ENCODE results near the gene ANKRD34A. TPM values are rescaled to one million over a fixed set of nuclear protein-coding genes. Genes with fewer than 3 reads are reported as not detected.

The ANKRD34A gene
- total and polyA plus RNA-seq, 2 experiments from 2014 or later: 0.76 to 0.90 TPM

- Histone ChIP-seq H3K27me3 (no peaks in the 10 kb centered on the region), H3K4me2 (peak overlapping the region; percentile 84), H2AFZ (no peak overlapping the region), H3K36me3 (replicated peaks; ENCODE audit: insufficient read depth, low read depth) (peaks cover 6% of the 10 kb centered on the region), H3K9me3 (ENCODE audit: low read depth) (no peaks in the 10 kb centered on the region), H3K4me1 (ENCODE audit: insufficient read depth) (peaks cover 15% of the 10 kb centered on the region), H3K27ac (peak overlapping the region; percentile 81), H4K20me1 (ENCODE audit: insufficient read depth, poor library complexity, severe bottlenecking) (peaks cover 36% of the 10 kb centered on the region), H3K4me3 (peak overlapping the region; percentile 88), H3K79me2 (peaks cover 41% of the 10 kb centered on the region), H3K9me2 (replicated peaks; ENCODE audit: insufficient read depth) (no peaks in the 10 kb centered on the region)
- no peak for DNase-seq (ENCODE audit: low spot score)
- TF ChIP-seq EZH2 (IDR thresholded peaks at IDR 0.05; ENCODE audit: borderline replicate concordance) (no peak), EZH2phosphoT487 (IDR thresholded peaks at IDR 0.05; ENCODE audit: low read depth, severe bottlenecking, unreplicated experiment) (no peak)
- TF ChIP-seq, protein P1, sequence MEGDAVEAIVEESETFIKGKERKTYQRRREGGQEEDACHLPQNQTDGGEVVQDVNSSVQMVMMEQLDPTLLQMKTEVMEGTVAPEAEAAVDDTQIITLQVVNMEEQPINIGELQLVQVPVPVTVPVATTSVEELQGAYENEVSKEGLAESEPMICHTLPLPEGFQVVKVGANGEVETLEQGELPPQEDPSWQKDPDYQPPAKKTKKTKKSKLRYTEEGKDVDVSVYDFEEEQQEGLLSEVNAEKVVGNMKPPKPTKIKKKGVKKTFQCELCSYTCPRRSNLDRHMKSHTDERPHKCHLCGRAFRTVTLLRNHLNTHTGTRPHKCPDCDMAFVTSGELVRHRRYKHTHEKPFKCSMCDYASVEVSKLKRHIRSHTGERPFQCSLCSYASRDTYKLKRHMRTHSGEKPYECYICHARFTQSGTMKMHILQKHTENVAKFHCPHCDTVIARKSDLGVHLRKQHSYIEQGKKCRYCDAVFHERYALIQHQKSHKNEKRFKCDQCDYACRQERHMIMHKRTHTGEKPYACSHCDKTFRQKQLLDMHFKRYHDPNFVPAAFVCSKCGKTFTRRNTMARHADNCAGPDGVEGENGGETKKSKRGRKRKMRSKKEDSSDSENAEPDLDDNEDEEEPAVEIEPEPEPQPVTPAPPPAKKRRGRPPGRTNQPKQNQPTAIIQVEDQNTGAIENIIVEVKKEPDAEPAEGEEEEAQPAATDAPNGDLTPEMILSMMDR (IDR thresholded peaks at IDR 0.05; ENCODE audit: poor library complexity): no peak
- 80% methylated on average over 10 of the region's 10 CpGs for WGBS (ENCODE audit: low lambda C conversion rate, missing lambda C conversion rate)
These were observed 30.2 kb upstream of the ANKRD34A start for GRCh38 chr1:145994391-145995120.

DNA sequence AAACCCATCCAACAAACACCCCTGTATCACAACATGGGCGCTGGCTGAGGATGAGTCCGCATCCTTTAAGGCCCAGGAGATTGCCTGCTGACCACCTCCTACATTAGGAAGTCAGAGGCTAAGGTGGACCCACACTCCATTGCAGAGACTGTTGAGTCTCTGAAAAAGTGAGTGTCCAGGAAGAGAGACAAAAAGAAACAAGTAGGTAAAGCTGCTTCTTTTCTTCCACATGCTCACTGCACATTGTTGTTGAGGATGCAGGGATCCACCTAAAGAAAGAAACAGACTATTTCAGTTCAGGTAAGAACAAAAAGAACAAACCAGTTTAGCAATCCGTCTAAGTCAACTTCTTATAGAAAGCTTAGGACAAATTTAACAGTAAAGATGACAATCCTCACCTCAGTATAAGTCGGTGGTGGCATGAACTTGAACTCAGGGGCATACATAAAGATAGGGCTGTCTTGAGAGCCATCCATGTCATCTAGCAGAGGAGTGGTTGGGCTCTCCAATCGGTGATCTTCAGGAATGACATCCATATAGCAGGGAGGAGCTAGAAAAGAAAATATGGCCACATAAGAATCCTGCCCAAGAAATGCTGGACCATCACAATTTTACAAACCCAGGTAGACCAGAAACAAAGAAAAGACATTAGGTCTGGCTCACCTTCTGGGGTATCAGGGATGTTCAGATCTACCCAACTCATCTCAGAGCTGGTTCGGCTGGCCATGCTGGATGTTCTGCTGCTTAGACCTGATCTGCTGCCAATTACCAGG, 29.4 kb upstream of the ANKRD34A start:
- H3K9me3 ChIP-seq (ENCODE audit: low read depth): no peaks in the 10 kb centered on the region
- TF ChIP-seq EZH2 (IDR thresholded peaks at IDR 0.05; ENCODE audit: borderline replicate concordance) (no peak), EZH2phosphoT487 (IDR thresholded peaks at IDR 0.05; ENCODE audit: low read depth, severe bottlenecking, unreplicated experiment) (no peak)
- TF ChIP-seq, protein P1 (IDR thresholded peaks at IDR 0.05; ENCODE audit: poor library complexity): no peak
- H3K27ac ChIP-seq: peak overlapping the region; percentile 81
- DNase-seq (ENCODE audit: low spot score): no peak
- H3K79me2 ChIP-seq: peaks cover 41% of the 10 kb centered on the region
- no peaks in the 10 kb centered on the region for H3K9me2 ChIP-seq (replicated peaks; ENCODE audit: insufficient read depth)
- peaks cover 14% of the 10 kb centered on the region for H3K4me1 ChIP-seq (ENCODE audit: insufficient read depth)
- no peaks in the 10 kb centered on the region for H3K27me3 ChIP-seq
- peak overlapping the region; percentile 88 for H3K4me3 ChIP-seq
- H3K36me3 ChIP-seq (replicated peaks; ENCODE audit: insufficient read depth, low read depth): peaks cover 6% of the 10 kb centered on the region
- H3K4me2 ChIP-seq: peak overlapping the region; percentile 84
- no peak overlapping the region for H2AFZ ChIP-seq
- peaks cover 36% of the 10 kb centered on the region for H4K20me1 ChIP-seq (ENCODE audit: insufficient read depth, poor library complexity, severe bottlenecking)
- WGBS (ENCODE audit: low lambda C conversion rate, missing lambda C conversion rate): 85% methylated on average over 6 of the region's 6 CpGs

DNA sequence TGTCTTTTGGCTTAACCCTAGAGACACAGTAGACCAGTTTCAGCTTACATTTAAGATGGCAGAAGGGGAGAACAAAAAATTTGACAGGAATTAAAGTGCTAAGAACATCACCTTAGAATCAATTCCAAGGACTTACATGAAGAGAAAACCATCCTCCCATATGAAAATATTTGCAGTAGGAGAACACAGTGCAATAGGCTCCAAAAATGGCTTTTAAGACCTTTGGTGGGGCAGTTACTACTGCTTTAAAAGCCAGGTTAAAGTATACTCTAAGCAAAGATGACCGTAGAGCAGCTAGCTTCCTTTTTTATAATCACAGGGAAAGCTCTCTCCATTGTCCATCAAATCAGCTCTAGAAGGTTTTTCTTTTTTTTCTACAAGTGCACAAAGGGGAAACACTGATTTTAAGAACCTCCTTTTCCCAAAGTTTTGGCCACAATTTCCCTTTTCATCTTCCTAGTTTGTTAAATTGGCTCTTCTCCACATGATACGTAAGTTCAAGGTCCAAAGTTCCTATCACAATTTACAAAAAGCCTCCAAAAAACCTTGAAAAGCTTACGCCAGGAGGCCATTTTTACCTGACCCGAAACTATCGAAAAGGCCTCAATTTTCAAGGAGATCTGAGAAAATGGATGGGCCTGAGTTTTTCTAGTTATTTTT, 28.7 kb upstream of the ANKRD34A start:
- H3K27me3 ChIP-seq: no peaks in the 10 kb centered on the region
- H3K9me2 ChIP-seq (replicated peaks; ENCODE audit: insufficient read depth): no peaks in the 10 kb centered on the region
- H3K9me3 ChIP-seq (ENCODE audit: low read depth): no peaks in the 10 kb centered on the region
- no peak overlapping the region for H2AFZ ChIP-seq
- peaks cover 36% of the 10 kb centered on the region for H4K20me1 ChIP-seq (ENCODE audit: insufficient read depth, poor library complexity, severe bottlenecking)
- no peak for DNase-seq (ENCODE audit: low spot score)
- peaks cover 41% of the 10 kb centered on the region for H3K79me2 ChIP-seq
- 82% methylated on average over 5 of the region's 5 CpGs for WGBS (ENCODE audit: low lambda C conversion rate, missing lambda C conversion rate)
- peak overlapping the region; percentile 88 for H3K4me3 ChIP-seq
- H3K36me3 ChIP-seq (replicated peaks; ENCODE audit: insufficient read depth, low read depth): peaks cover 6% of the 10 kb centered on the region
- TF ChIP-seq EZH2phosphoT487 (IDR thresholded peaks at IDR 0.05; ENCODE audit: low read depth, severe bottlenecking, unreplicated experiment) (no peak), EZH2 (IDR thresholded peaks at IDR 0.05; ENCODE audit: borderline replicate concordance) (no peak)
- TF ChIP-seq, protein P1 (IDR thresholded peaks at IDR 0.05; ENCODE audit: poor library complexity): no peak
- peak overlapping the region; percentile 31 for H3K27ac ChIP-seq
- peak overlapping the region; percentile 84 for H3K4me2 ChIP-seq
- peaks cover 14% of the 10 kb centered on the region for H3K4me1 ChIP-seq (ENCODE audit: insufficient read depth)
